HCT116 (cell line): ENCODE measurements around the gene SYNDIG1. TPM values are rescaled to one million over a fixed set of nuclear protein-coding genes. Genes with fewer than 3 reads are reported as not detected.

Experiments
- ATAC-seq: fragments of 200-7000 bp; cut with Tn5 transposase; 2 replicates; pipeline ENCODE4 v1.9.1; 2020; ENCODE audit warnings: mild to moderate bottlenecking, moderate library complexity
- BruUV-seq: library from RNA; stranded (reverse); fragments of 400-500 nt; replicated peaks from 2 replicates; lab custom pipeline; 2021; lab: Mats Ljungman, UMichigan
- CTCF ChIA-PET: fragments of 300-600 bp; sonication (Branson Sonifier 250); formaldehyde crosslinking; loops from one replicate; lab custom pipeline; 2021; ENCODE audit warnings: antibody characterized with exemption; lab: Charles Lee
- POLR2A ChIA-PET: fragments of 300-600, 350-600 bp; sonication (Branson Sonifier 250); formaldehyde crosslinking; loops from one replicate; lab custom pipeline; 2021; ENCODE audit warnings: antibody characterized with exemption; lab: Charles Lee
- RAD21 ChIA-PET, 2 experiments: fragments of 300-600 bp; sonication (Branson Sonifier 250); formaldehyde crosslinking; loops; one replicate each; lab custom pipeline; 2023; ENCODE audit warnings: low total read pairs in 2 of 2; ENCODE audit not compliant: uncharacterized antibody in 2 of 2, unreplicated experiment in 2 of 2, low non-redundant PET in 1 of 2; lab: Charles Lee
- DNase-seq: peaks from one replicate; pipeline ENCODE4 v3.0.0-alpha.2; 2010; ENCODE audit warnings: low read depth, low spot score
- H2AFZ ChIP-seq: fragments of 200-600 bp; shearing (Covaris generic), sonication (generic); 2 replicates; pipeline ENCODE4 v1.6.1; 2017; ENCODE audit warnings: low read depth, mixed run types, mixed read lengths, antibody characterized with exemption, low read length; ENCODE audit not compliant: poor library complexity, severe bottlenecking
- H3K27ac ChIP-seq: 2 replicates; pipeline ENCODE4 v1.5.1; 2012; ENCODE audit warnings: low read depth, low read length
- H3K27me3 ChIP-seq: fragments of 200-600 bp; sonication (generic); 2 replicates; pipeline ENCODE4 v1.6.1; 2016; ENCODE audit warnings: mixed run types, low read length, mixed read lengths; ENCODE audit not compliant: insufficient read depth
- H3K36me3 ChIP-seq, 2 experiments: fragments of 200-500 bp in 1 of 2; fragments of 200-600 bp in 1 of 2; sonication (Bioruptor generic) in 1 of 2; sonication (generic) in 1 of 2; 2 replicates each; pipeline versions ENCODE4 v1.5.1 to v1.6.1; 2014 to 2016; ENCODE audit warnings: low read length in 2 of 2, inconsistent platforms in 1 of 2, mixed read lengths in 1 of 2, mixed run types in 1 of 2; ENCODE audit not compliant: insufficient read depth in 2 of 2, control insufficient read depth in 1 of 2
- H3K4me1 ChIP-seq, 2 experiments: fragments of 200-600 bp in 1 of 2; sonication (generic) in 1 of 2; 2 replicates each; pipeline versions ENCODE4 v1.5.1 to v1.6.1; 2012 to 2017; ENCODE audit warnings: low read length in 2 of 2, inconsistent platforms in 1 of 2, mild to moderate bottlenecking in 1 of 2, mixed read lengths in 1 of 2, mixed run types in 1 of 2, moderate library complexity in 1 of 2; ENCODE audit not compliant: insufficient read depth in 2 of 2, control insufficient read depth in 1 of 2
- H3K4me2 ChIP-seq: fragments of 200-600 bp; sonication (generic); 2 replicates; pipeline ENCODE4 v1.6.1; 2017; ENCODE audit warnings: mixed run types, low read length, mixed read lengths
- H3K4me3 ChIP-seq, 2 experiments: fragments of 200-600 bp in 1 of 2; sonication (generic) in 1 of 2; replicated peaks in 1 of 2; 2 replicates each; pipeline ENCODE4 v1.5.1; 2011 to 2016; ENCODE audit warnings: low read length in 2 of 2, control low read depth in 1 of 2, low read depth in 1 of 2, mild to moderate bottlenecking in 1 of 2, mixed read lengths in 1 of 2, mixed run types in 1 of 2
- H3K79me2 ChIP-seq: fragments of 200-600 bp; sonication (generic); 2 replicates; pipeline ENCODE4 v1.6.1; 2017; ENCODE audit warnings: mild to moderate bottlenecking, mixed run types, low read length, moderate library complexity, mixed read lengths; ENCODE audit not compliant: insufficient read depth
- H3K9ac ChIP-seq: fragments of 200-600 bp; sonication (generic); 2 replicates; pipeline ENCODE4 v1.6.1; 2016; ENCODE audit warnings: low read length, mixed read lengths
- H3K9me2 ChIP-seq: fragments of 200-600 bp; sonication (generic), shearing (Covaris generic); 2 replicates; pipeline ENCODE4 v1.6.1; 2017; ENCODE audit warnings: mixed run types, mild to moderate bottlenecking, moderate library complexity; ENCODE audit not compliant: insufficient read depth
- H3K9me3 ChIP-seq, 2 experiments: fragments of 200-500 bp in 1 of 2; fragments of 200-600 bp in 1 of 2; sonication (Bioruptor generic) in 1 of 2; sonication (generic) in 1 of 2; 2 replicates each; pipeline ENCODE4 v1.6.1; 2014 to 2017; ENCODE audit warnings: low read length in 2 of 2, mixed read lengths in 2 of 2, inconsistent platforms in 1 of 2, low read depth in 1 of 2, mild to moderate bottlenecking in 1 of 2, mixed run types in 1 of 2, moderate library complexity in 1 of 2; ENCODE audit not compliant: control insufficient read depth in 1 of 2, insufficient read depth in 1 of 2
- H4K20me1 ChIP-seq: fragments of 200-600 bp; sonication (generic), shearing (Covaris generic); 2 replicates; pipeline ENCODE4 v1.6.1; 2017; ENCODE audit warnings: mixed run types, mild to moderate bottlenecking, moderate library complexity; ENCODE audit not compliant: insufficient read depth
- CEBPB ChIP-seq: IDR thresholded peaks from 2 replicates; pipeline ENCODE4 v1.6.1; 2012; ENCODE audit warnings: low read depth
- EGR1 ChIP-seq: IDR thresholded peaks from 2 replicates; pipeline ENCODE4 v1.6.1; 2012; ENCODE audit warnings: low read depth
- ELF1 ChIP-seq: IDR thresholded peaks from 2 replicates; pipeline ENCODE4 v1.6.1; 2012; ENCODE audit warnings: low read depth, borderline replicate concordance
- EZH2 ChIP-seq: fragments of 200-600 bp; sonication (generic); IDR thresholded peaks from 2 replicates; pipeline ENCODE4 v1.6.1; 2017; ENCODE audit warnings: antibody characterized with exemption, mixed run types
- EZH2phosphoT487 ChIP-seq: fragments of 200-600 bp; IDR thresholded peaks from 2 replicates; pipeline ENCODE4 v1.6.1; 2018; ENCODE audit warnings: antibody characterized with exemption, borderline replicate concordance
- FOSL1 ChIP-seq: IDR thresholded peaks from 2 replicates; pipeline ENCODE4 v1.6.1; 2012; ENCODE audit warnings: low read depth
- JUND ChIP-seq: IDR thresholded peaks from 2 replicates; pipeline ENCODE4 v1.6.1; 2012
- POLR2A ChIP-seq: IDR thresholded peaks from 2 replicates; pipeline ENCODE4 v1.7.0; 2011; ENCODE audit warnings: borderline replicate concordance; ENCODE audit not compliant: insufficient read depth, insufficient read length; ENCODE audit errors: extremely low read depth
- POLR2AphosphoS5 ChIP-seq: IDR thresholded peaks from 2 replicates; pipeline ENCODE4 v1.6.1; 2011; ENCODE audit warnings: mild to moderate bottlenecking, low read depth, low read length, moderate library complexity
- RAD21 ChIP-seq: IDR thresholded peaks from 2 replicates; pipeline ENCODE4 v1.6.1; 2012; ENCODE audit warnings: low read depth, mild to moderate bottlenecking
- SIN3A ChIP-seq: IDR thresholded peaks from 2 replicates; pipeline ENCODE4 v1.6.1; 2012; ENCODE audit warnings: low read depth
- SP1 ChIP-seq: IDR thresholded peaks from 2 replicates; pipeline ENCODE4 v1.6.1; 2012; ENCODE audit warnings: low read depth
- SRF ChIP-seq: IDR thresholded peaks from 2 replicates; pipeline ENCODE4 v1.6.1; 2012; ENCODE audit warnings: low read depth
- TCF7L2 ChIP-seq: IDR thresholded peaks from 2 replicates; pipeline ENCODE4 v1.7.0; 2011; ENCODE audit warnings: borderline replicate concordance, inconsistent platforms; ENCODE audit not compliant: insufficient read depth, insufficient read length; ENCODE audit errors: extremely low read depth
- YY1 ChIP-seq: IDR thresholded peaks from 2 replicates; pipeline ENCODE4 v1.6.1; 2011; ENCODE audit warnings: low read length, low read depth, moderate library complexity, mild to moderate bottlenecking; ENCODE audit not compliant: insufficient replicate concordance; ENCODE audit errors: extremely low read depth
- ZFX ChIP-seq: fragments of 450-650 bp; IDR thresholded peaks from 2 replicates; pipeline ENCODE4 v1.6.1; 2017
- ZNF274 ChIP-seq: fragments of 200-500 bp; sonication (Bioruptor generic); IDR thresholded peaks from 2 replicates; pipeline ENCODE4 v1.6.1; 2014; ENCODE audit warnings: mild to moderate bottlenecking, low read depth, low read length, inconsistent platforms
- intact Hi-C: fragments of 100-400 bp; cut with micrococcal nuclease; formaldehyde crosslinking; loops from 2 replicates; pipeline ENCODE4 v1.10.0; 2022
- total RNA-seq: library from RNA; stranded (reverse); gene quantifications from one replicate; pipeline ENCODE4 v1.2.1, GENCODE V29; 2021; ENCODE audit not compliant: unreplicated experiment
- TF ChIP-seq, protein P1 (sequence below), 3 experiments: fragments of 200-600 bp in 1 of 3; sonication (generic) in 1 of 3; IDR thresholded peaks in 2 of 3; conservative IDR thresholded peaks in 1 of 3; 2 replicates each; pipeline ENCODE4 v1.5.1; 2012 to 2017; ENCODE audit warnings: low read depth in 2 of 3, low read length in 2 of 3, antibody characterized with exemption in 1 of 3, borderline replicate concordance in 1 of 3, control low read depth in 1 of 3, mild to moderate bottlenecking in 1 of 3, mixed read lengths in 1 of 3, mixed run types in 1 of 3, moderate library complexity in 1 of 3; ENCODE audit not compliant: insufficient read depth in 1 of 3
- TF ChIP-seq, protein P2 (sequence below): IDR thresholded peaks from 2 replicates; pipeline ENCODE4 v1.6.1; 2012
- TF ChIP-seq, protein P3 (sequence below): IDR thresholded peaks from 2 replicates; pipeline ENCODE4 v1.6.1; 2012; ENCODE audit warnings: low read depth

The SYNDIG1 gene
- total RNA-seq, 1 experiment from 2014 or later = not detected

DNA sequence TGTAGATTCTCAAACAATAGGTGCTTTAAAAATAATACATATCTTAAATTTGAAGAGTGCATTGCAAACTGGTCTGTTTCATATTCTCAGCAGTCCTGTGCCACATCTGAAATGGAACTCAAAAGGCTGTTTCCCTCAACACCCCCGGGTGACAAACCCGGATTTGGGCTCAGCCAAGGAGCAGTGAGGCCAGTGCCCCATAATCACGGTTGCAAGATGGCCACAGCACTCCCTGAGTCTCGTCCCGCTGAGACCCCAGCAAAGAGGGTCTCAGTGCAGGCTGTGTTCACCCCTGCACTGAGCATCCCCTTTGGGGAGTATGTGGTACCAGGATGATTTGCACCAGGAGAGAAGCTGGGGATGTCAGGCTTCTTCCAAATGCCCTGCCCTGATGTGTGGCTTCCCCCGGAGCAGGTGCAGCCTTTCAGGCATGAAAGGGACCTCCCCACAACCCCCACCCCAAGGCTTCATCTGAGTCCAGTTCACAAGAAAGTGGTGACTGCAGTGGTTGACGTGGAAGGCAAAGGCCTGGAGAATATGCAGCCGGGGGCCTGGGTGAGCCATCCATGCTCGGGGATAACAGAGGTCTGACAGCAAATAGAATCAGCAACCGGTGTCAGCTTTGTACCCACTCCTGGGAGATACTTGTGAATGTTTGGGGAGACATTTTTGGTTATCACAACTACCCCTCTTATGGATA, 202.9 kb downstream of the SYNDIG1 start:
- Histone ChIP-seq H3K4me2 (peak overlapping the region; percentile 61), H3K9me2 (no peaks in the 10 kb centered on the region), H3K9me3 (no peaks in the 10 kb centered on the region), H2AFZ (no peak overlapping the region), H3K4me1 (peaks cover 3 to 21% of the 10 kb centered on the region in 2 experiments), H4K20me1 (no peaks in the 10 kb centered on the region), H3K27ac (no peak overlapping the region), H3K36me3 (no peaks in the 10 kb centered on the region), H3K79me2 (no peaks in the 10 kb centered on the region), H3K4me3 (no peak overlapping the region), H3K9ac (no peak overlapping the region; the same call in 1 of the 2 replicates), H3K27me3 (no peaks in the 10 kb centered on the region)
- peak; percentile 41 for ATAC-seq
- RAD21 ChIA-PET = no interaction called here
- intact Hi-C loops = no loop called here
- no TSS peak for BruUV-seq
- POLR2A ChIA-PET = interaction anchor here (1.5 kb wide), 1 partner anchor 8 kb away, joined by 3 read pairs; no protein-coding TSS in a partner anchor
- TF ChIP-seq, protein P1, sequence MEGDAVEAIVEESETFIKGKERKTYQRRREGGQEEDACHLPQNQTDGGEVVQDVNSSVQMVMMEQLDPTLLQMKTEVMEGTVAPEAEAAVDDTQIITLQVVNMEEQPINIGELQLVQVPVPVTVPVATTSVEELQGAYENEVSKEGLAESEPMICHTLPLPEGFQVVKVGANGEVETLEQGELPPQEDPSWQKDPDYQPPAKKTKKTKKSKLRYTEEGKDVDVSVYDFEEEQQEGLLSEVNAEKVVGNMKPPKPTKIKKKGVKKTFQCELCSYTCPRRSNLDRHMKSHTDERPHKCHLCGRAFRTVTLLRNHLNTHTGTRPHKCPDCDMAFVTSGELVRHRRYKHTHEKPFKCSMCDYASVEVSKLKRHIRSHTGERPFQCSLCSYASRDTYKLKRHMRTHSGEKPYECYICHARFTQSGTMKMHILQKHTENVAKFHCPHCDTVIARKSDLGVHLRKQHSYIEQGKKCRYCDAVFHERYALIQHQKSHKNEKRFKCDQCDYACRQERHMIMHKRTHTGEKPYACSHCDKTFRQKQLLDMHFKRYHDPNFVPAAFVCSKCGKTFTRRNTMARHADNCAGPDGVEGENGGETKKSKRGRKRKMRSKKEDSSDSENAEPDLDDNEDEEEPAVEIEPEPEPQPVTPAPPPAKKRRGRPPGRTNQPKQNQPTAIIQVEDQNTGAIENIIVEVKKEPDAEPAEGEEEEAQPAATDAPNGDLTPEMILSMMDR (IDR thresholded peaks at IDR 0.05 in 2 of 3, conservative IDR thresholded peaks at IDR 0.05 in 1 of 3; ENCODE audit: borderline replicate concordance in 1 of 3, insufficient read depth in 1 of 3, low read depth in 2 of 3, low read length in 2 of 3) = no peak
- TF ChIP-seq ELF1 (no peak), JUND (no peak), YY1 (no peak), FOSL1 (no peak), CEBPB (no peak), SP1 (no peak), POLR2AphosphoS5 (no peak), EGR1 (no peak), SRF (no peak), SIN3A (no peak), ZNF274 (no peak), RAD21 (no peak), ZFX (no peak), EZH2phosphoT487 (no peak), EZH2 (no peak), POLR2A (no peak), TCF7L2 (no peak)
- TF ChIP-seq, protein P2, sequence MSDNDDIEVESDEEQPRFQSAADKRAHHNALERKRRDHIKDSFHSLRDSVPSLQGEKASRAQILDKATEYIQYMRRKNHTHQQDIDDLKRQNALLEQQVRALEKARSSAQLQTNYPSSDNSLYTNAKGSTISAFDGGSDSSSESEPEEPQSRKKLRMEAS = no peak
- TF ChIP-seq, protein P3, sequence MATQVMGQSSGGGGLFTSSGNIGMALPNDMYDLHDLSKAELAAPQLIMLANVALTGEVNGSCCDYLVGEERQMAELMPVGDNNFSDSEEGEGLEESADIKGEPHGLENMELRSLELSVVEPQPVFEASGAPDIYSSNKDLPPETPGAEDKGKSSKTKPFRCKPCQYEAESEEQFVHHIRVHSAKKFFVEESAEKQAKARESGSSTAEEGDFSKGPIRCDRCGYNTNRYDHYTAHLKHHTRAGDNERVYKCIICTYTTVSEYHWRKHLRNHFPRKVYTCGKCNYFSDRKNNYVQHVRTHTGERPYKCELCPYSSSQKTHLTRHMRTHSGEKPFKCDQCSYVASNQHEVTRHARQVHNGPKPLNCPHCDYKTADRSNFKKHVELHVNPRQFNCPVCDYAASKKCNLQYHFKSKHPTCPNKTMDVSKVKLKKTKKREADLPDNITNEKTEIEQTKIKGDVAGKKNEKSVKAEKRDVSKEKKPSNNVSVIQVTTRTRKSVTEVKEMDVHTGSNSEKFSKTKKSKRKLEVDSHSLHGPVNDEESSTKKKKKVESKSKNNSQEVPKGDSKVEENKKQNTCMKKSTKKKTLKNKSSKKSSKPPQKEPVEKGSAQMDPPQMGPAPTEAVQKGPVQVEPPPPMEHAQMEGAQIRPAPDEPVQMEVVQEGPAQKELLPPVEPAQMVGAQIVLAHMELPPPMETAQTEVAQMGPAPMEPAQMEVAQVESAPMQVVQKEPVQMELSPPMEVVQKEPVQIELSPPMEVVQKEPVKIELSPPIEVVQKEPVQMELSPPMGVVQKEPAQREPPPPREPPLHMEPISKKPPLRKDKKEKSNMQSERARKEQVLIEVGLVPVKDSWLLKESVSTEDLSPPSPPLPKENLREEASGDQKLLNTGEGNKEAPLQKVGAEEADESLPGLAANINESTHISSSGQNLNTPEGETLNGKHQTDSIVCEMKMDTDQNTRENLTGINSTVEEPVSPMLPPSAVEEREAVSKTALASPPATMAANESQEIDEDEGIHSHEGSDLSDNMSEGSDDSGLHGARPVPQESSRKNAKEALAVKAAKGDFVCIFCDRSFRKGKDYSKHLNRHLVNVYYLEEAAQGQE = no peak
- no peak for DNase-seq
- CTCF ChIA-PET = no interaction called here
